HG02588 (cell line): ENCODE measurements around the gene PRR29.
"Not testable (repeated sequence)": the region's sequence is repeated elsewhere in the genome, so short reads cannot be mapped to it uniquely, and the experiment has no call there.

Source experiments
- ATAC-seq: cut with Tn5 transposase; IDR thresholded peaks from one replicate; pipeline ENCODE4 v1.9.1; 2021; ENCODE audit warnings: mild to moderate bottlenecking, moderate library complexity; ENCODE audit not compliant: unreplicated experiment

Gene PRR29

DNA sequence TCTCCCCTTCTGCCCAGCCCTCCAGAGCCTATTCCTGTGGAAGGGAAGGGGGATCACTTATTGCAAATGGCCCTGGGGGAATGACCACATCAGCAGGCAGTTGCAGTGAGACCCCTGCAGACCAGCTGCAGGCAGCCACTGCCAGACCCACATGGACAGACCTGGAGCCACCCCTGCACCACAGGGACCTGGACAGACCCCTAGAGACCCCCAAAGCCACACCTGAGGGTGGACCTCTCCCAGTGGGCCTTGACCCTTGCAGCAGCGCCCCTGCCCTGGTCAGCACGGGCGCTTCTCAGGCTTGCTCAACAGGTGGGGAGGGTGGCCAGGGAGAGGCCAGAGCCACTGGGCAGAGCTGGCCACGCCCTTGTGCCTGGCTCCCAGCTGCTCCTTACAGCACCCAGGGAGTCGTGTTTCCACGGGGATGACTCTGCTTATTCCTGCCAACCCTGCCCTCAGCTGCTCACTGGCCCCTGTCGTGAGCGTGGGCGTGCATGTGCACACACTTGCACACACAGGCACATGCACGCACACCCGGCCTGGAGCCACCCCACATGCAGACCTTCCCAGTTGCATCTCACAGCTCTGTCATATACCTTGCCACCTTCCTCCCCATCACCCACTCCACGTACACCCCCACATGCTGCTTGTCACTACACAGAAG, 24.1 kb upstream of the PRR29 start:
- ATAC-seq: no peak

DNA sequence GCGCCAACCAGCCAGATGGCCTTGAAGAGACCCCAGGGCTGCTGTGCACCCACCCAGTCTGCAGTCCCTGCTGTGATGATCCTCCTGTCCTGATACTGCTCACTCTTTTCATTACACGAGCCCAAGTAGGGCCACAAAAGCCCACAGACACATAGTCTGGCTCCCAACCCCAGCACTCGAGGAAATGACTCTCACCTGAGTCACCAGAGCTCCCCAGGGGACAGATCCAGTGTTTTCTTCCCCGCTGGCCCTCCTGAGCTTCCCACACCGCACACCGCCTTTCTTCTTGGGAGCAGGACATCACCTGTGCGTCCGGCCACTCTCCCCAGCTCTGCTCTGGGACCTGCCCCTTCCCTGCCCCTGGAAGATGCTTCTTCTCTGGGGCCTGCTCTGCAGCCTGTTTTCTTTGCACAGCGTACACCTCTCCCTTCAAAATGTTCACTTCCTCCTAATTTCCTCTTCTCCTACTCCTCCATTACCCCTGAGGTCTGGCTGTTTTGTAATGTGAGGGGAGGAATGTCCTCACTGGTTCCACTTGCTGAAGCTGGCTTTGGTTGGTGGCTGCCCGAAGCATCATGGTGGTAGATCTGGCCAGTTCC, 23.5 kb upstream of the PRR29 start:
- ATAC-seq: no peak

DNA sequence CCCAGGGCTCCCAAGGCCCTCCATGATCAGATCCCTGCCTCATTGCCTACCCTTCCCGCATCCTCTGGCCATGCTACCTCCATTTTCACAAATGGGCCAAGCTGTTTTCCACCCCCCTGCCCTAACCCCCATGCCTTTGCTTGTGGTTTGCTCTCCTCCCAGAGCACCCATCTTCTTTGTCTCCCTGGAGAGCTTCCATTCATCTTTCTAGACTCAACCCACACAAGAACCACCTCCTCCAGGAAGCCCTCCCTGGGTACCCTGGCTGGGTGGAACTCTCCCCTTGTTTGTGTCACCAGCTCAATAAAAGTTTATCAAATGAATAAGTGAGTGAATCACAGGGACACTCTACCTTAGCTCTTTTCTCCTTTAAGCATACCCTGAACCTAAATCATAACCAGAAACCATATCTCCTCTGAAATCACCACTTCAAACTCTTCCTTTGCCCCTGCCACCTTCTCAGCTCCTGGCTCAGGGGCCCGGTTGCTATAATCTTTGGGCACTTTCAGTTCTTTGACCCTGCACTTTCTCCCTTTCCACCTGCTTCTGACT, 22.5 kb upstream of the PRR29 start:
- ATAC-seq: no peak

DNA sequence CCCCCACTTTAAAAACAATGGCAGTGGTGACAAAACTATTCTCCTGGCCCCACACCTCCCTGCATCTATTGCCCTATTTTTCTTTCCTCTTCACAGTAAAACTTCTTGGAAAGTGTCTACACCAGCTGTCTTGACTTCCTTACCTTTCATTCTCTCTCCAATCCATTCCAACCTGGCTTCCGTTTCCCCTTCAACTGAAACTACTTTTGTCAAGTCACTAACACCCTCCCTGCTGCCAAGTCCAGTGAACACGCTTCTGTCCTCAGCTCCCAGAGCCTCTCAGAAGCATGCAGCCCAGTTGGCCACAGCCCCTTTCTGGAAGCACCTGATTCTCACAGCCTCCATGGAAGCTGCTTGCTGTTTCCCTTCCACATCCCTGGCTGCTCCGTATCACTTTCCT, 21.4 kb upstream of the PRR29 start:
- no peak for ATAC-seq

DNA sequence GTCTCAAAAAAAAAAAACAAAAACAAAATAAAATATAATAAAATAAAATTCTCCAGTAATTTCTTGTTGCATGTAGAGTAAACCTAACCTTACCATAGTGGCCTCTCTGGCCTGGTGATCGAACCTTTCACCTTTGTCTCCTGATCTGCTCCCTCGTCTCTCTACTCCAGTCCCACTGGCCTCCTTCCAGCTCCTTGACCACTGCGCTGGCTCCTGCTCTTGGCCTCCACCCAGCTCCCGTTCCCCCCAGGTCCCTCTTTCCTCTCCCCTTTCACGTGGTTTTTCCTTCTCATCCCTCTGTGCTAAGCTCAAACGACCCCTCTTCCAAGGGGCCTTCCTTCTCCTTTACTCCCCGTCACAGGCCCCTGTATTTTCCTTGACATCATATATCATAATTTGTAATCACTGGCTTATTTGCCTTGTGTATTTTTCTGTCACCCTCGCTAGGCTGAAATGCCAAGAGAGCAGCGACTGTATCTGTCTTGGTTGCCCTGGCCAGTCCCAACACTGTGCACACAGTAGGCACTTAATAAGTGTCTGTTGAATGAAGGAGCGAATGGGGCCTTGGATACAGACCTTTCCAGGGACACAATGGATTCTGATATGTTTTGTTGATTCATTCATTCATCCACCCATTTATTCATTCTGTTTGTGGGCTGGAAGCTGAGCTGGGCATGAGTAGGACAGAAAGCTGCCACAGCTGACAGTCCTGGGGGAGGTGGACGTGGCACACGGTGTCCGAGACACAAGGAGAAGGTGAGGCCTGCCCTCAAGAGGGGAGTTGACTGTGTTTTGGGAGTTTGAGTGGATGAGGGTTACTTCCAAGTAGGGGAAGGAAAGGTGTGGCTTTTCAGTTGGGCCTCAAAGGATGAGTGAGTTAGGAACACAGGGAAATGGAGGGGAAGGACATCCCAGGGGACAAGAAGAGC, 19.6 kb upstream of the PRR29 start:
- ATAC-seq: no peak

DNA sequence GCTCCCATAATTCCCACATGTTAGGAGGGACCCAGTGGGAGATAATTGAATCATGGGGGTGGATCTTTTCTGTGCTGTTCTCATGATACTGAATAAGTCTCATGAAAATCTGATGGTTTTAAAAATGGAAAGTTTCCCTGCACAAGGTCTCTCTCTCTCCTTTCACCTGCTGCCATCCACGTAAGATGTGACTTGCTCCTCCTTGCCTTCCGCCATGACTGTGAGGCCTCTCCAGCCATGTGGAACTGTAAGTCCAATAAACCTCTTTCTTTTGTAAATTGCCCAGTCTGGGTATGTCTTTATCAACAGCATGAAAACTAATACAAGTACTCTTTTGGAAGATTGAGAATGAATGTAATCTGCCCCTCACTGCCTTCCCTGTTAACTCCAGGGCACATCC, 15.5 kb upstream of the PRR29 start:
- ATAC-seq: not testable (repeated sequence)

DNA sequence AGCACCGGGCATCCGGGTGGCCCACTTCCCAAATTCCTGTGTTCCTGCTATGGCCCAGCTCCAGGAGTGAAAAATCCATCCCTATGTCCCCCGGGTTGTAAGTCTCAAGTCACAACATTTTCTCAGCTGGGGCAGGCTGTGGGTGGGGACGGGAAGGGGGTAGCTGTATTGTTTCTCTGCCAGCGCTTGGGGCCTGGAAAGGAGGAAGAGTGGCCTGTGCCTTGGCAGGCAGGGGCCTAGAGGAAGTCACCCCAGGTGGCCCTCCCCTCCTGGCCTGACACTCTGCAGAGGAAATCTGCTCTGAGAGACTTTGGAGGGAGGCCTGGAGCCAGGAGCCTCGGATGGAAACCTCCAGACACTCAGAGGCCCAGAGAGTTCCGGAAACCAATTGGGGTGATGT, 14.8 kb upstream of the PRR29 start:
- no peak for ATAC-seq

DNA sequence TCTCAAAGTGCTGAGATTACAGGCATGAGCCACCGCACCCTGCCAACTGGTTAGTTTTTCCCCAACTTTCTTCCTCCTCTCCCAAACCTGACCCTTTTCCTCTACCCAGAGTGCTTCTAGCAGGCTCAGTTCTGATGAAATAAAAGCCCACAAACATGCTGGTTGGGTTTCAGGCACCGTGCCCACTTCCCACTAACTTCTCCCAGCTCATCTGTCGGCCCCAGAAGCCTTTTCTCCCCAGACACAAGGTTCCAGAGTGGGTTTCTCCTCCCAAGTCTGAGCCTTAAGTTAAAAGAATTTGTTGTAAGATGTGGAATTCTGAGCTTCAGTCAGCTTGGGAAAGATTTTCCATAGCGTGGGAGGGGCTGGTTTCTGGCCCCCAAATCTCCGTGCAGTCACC, 13.9 kb upstream of the PRR29 start:
- no peak for ATAC-seq

DNA sequence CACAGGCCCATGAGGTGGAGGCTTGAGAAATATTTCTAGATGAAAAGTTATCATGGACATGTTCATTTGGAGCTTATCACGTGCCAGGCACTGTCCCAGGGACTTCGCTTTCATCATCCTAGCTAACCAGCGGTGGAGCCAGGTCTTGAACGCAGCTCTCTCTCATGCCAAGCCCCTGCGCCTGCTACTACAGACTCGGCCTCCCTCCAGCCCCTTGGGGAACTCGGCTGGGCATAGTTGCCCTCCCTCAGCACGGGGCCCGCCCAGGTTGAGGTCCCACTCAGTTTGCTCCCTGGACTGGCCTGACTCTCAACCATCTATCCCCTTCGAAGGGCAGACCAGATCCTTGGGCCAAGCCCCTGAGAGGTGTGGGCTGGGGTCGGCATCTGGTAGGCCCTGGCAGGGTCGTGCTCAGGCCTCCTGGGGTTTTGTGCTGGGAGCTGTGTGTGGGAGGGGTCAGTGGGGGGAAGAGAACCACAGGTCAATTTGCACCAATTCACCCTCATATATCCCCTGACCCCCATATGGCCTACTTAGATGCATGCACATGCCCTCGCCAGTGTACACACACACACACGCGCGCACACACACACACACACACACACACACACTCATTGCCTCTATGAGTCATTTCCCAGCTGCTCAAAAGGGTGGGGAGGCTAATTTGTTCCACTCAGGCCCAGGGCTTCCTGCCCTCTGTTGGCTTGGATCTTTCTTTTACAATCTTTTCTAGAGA, 13.3 kb upstream of the PRR29 start:
- no peak for ATAC-seq

DNA sequence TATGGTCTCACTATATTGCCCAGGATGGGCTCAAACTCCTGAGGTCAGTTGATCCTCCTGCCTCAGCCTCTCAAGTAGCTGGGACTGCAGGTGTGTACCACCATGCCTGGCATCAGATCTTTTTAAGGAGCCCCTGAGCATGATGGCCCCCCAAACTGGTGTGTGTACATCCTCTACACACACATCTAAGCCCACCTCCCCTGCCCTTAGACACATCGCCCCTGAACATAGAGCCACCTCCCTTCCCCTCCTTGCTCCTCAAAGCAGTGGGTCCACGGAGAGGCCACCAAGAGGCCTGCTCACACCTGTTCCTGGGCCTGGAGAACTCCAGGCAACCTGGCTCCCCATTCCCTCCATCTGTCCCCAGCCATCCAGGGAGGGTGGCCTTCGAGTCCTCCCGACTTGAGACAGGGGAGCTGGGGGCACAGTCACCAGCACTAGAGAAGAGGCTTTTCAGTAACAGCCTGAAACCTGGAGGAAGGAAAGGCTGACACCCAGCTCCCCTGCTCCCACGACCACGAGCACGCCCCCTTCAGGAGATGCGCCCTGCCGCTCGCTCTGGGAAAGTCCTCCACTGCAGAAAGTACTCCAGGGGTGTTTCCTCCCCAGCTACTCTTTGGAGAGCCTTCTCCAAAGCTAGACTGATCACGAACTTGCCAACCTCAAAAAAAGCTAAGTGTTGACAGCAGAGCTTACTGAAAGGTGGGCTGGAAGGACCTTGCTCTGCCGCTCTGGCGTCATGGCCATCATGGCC, 12.6 kb upstream of the PRR29 start:
- ATAC-seq: no peak

DNA sequence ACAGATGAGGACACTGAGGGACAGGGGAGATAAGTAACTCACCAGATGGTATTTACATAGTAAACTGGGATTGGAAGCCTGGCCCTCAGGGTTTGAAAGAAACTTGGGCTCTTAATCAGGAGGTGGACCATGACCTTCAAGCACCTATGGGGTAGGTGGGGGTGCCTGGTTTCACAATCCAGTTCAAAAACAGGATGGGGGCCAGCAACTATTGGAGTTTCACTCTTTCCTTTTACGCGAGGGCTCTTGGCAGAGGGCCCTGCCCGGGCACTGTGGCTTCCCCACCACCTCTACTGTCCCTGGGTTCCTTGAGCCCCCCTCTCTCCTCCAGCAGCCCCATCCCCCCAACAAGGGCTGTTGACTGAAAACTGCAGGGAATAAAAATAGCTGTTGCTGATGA, 11.3 kb upstream of the PRR29 start:
- no peak for ATAC-seq

DNA sequence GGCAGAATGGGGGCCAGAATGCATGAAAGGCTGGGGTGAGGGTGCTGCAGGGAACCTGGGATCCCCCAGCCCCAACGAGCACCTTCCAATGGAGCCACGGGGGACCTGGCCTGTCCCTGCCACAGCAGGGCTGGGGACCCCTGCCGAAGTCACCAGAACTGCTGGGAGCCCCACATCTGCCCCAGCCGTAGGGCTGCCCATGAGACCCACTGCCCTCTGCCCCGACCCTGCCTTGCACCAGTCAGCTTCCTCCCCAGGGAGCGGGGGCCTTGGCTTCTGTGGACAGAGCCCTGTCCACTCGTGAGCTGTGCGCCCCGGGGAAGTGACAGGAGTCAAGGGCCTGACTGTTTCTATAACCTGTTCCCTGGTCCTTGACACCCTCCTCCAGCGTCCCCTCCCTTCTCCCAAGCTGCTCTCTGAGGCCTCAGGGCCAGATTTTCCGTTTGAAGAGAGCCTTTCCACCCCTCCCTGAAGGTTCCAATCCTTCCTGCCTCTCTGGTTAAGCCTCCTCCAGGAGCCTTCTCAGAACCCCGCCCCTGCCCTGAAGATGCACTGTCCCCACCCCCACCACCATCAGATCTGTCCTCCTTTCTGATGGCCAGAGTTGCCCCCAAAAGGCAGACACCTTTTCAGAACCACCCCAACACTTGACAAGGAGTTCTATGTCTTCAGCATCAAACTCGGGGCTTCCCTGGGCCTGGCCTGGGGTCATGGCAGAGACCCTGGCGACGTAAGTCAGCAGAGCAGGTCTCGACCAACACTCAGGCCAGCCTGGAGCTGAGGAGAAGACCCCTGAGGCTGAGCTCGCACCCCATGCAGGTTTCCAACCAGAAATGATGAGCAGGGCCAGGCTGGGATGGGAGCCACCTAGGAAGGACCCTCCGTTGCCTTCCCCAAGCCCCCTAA, 10.7 kb upstream of the PRR29 start:
- no peak for ATAC-seq

DNA sequence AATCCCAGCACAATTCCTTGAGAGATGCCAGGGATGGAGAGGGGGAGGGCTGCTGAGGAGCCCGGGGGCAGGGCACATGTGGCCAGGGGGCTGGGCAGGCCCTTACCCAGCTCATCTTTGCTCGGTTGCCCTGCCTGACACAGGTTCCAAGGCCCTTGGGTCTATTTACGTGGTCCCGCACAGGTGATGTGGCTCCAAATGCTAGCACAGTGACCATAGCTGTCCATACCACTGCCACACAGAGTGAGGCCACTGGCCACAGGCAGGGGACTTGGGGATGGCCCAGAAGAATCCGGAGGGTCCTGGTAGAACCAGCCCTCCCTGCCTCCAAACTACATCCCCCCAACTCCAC, 10.0 kb upstream of the PRR29 start:
- no peak for ATAC-seq

DNA sequence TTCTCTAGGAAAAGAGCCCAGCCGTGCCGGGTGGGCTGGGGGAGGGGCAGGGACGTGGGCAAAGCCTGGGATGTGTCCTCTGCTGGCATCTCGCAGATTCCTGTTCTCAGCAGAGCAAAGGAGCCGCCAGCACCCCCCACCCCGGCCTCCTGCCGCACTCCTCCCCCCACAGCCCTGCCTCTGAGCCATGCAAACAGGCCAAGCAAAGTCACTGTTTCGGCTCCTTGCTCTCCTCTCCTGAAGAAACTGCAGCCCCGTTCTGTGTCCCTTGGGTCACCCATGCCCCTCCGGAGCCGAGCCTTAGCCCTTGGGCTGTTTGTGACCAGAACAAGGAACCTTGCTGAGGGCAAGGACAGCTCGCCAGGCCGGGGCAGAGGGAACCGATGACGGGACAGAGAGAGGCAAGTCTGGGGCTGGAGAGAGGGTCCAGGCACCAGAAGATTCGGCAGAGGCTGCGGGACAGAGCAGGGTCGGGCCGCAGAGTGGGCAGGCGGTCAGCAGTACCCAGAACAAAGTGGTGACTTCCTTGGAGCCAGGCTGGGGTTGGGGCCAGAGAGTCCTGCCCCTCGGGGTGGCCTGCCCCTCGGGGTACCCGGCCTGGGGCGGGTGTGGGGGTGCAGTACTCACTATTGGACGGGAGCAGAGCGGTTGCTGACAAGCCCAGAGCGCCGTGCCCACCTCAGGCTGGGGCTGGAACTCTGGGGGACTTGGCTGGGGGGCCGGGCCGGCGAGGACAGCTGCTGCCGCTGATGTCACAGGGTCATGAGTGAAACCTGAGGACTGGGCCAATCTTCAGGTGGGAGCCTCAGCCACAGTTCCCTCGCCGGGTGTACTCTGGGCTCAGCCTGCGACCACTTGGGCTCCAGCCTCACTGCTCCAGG, 9.2 kb upstream of the PRR29 start:
- no peak for ATAC-seq

DNA sequence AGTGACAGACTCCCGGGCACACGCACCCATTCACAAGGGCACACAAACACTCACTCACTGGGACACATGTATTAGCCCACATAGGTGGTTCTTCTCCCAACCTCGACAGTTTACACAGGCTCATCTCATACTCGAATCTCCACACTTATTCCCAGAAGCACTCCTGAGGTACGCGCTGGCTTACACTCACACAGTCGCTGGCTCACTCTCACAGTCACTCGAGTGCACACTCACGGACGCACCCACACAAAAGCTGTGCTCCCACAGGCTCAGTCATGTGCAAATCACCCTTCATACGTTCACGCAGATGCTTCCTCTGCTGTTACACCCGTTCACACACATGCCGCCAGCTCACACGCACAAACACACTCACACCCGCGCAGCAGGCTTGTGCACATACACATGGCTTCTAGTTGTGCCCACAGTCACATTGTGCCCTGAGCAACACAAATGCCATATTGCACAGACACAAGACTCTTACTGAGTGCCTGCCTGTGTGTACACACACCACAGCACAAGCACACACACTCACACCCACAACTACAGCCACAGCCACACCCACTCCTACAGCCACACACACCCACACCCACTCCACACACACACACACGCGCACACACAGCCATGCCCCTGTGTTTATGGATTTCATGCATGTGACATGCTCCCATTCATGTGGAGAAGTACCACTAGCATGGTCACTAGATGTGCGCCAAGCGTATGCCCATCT, 8.4 kb upstream of the PRR29 start:
- ATAC-seq: no peak

DNA sequence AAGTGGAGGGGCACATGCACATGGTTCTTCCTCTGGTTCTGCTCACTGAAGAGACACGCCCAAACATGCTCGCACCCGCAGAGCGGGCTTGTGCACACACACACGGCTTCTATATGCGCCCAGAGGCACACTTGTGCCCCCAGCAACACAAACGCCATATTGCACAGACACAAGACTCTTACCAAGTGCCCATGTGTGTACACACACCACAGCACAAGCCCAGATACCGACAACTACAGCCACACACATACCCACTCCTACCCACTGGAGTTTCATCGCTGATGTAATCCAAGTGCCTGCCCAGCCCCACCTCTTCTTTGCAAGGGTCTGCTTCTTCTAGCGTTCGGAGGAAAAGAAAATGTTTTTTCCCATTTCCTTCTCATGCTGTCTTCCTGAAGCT, 6.5 kb upstream of the PRR29 start:
- no peak for ATAC-seq

DNA sequence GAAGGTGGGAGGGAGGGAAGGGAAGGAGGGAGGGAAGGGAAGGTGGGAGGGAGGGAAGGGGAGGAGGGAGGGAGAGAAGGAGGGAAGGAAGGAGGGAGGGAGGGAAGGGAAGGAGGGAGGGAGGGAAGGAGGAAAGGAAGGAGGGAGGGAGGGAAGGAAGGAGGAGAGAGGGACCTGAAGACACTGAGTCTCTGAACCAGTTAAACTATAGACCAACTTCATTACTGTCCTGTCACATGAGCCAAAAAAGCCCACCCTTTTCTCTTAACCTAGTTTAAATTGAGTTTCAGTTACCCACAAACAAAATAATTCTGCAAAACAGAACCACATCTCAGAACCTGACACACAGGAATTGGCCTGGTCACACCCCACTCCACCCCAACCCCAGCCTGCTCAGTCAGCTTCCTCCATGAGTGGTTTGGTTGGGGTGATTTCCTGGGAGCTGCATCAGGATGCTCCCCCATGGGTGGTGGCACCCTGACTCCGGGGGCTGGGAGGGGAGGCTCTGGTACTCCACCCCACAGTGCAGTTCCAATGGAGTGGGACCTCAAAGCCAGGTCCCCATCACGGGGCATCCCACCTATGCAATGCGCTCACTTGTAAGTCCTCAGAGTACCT, 4.7 kb upstream of the PRR29 start:
- ATAC-seq: no peak
